ENCODE measurements around the gene NISCH.
"Not testable (repeated sequence)": the region's sequence is repeated elsewhere in the genome, so short reads cannot be mapped to it uniquely, and the experiment has no call there.

Gene NISCH

DNA sequence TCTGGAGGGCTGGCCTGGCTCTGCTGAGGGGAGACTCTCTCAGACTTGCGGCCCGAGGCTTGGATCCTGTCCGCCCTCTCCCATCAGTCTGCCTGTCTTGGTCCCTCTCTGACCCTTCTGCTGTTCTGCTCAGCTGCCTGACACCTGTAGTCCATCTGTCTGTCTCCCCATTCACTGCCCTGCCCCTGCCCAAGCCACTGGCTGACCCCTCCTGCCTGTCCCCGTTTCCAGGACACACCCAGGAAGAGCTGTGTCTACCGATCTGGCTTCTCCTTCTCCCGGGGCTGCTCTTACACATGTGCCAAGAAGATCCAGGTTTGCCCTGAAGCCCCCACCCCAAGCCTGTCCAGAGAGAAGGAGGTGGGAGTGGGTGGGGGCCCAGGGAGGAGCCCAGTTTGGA is 59.8 kb downstream of the NISCH start:
- no peak for DNase-seq

DNA sequence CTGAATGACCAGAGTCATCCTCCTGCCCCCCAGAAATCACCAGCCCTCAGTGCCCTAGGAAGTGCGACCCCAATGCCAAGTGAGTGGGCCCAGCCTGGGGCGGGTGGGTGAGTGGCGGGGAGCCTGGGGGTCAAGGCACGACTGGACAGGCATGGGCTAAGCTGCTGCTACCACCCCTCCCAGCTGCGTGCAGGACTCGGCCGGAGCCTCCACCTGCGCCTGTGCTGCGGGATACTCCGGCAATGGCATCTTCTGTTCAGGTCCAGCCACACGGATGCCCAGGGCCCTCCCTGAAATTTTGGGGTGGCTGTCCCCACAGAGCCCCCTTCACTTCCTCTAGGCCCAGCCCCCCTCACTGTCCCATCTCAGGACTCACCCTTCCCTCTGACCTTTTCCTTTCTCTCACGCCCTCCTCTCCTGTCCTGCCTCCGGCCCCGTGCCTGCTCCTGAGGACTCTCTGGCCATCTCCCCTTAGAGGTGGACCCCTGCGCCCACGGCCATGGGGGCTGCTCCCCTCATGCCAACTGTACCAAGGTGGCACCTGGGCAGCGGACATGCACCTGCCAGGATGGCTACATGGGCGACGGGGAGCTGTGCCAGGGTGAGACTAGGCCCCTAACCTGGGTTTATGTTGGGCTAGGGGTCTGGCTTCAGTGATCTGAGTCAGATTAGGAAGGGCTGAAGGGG is 61.2 kb downstream of the NISCH start:
- no peak for DNase-seq

DNA sequence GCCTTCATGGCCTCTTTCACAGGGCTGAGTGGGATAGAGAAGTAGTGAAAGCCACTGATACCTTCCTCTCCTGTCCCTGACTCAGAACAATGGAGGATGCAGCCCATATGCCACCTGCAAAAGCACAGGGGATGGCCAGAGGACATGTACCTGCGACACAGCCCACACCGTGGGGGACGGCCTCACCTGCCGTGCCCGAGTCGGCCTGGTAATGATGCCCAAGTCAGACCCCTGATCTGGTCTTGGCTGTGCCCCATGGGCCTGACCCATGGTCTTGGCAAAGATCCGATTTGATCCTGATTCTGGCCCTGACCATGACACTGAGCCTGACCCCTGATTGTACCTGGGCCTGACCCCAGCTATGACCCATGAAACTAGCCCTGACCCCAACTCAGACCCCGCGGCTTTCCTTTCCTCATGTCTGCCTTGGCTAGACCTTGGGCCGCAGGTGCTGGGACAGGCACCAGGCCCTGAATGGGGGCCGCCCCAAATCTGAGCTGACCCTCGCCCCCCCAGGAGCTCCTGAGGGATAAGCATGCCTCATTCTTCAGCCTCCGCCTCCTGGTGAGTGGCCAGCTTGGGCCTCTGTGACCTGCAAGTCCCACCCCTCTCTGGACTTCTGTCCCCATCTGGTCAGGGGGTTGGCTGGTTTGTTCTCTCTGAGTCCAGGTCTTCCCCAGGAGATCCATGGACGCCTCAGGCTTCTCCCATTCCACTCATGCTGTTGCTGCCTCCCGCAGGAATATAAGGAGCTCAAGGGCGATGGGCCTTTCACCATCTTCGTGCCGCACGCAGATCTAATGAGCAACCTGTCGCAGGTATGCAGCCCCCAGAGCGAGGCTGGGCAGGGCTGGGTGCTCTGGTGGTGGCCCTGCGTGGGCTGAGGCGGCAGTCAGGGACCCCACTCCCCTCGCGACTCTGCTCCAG is 62.7 kb downstream of the NISCH start:
- no peak for DNase-seq

DNA sequence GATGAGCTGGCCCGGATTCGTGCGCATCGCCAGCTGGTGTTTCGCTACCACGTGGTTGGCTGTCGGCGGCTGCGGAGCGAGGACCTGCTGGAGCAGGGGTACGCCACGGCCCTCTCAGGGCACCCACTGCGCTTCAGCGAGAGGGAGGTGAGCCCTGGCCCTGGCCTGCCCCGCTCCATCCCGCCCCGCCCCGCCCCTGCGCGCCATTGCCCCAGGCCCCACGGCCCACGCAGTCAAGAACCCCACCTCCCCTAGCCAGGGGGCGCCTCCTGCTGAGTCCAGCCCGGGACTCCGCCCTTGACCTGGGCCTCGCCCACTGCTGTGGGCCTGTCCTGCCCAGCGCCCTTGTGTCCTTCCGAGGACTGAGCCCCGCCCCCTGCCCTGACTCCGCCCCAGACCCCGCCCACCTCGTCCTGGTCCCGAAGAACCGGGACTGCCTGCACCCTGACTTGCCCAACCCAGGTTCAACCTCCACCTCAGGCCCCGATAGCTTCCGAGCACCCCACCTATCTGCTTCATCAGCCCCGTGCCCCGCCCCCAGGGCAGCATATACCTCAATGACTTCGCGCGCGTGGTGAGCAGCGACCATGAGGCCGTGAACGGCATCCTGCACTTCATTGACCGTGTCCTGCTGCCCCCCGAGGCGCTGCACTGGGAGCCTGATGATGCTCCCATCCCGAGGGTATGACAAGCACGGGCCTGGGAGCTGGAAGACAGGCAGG is 63.5 kb downstream of the NISCH start:
- no peak for DNase-seq

DNA sequence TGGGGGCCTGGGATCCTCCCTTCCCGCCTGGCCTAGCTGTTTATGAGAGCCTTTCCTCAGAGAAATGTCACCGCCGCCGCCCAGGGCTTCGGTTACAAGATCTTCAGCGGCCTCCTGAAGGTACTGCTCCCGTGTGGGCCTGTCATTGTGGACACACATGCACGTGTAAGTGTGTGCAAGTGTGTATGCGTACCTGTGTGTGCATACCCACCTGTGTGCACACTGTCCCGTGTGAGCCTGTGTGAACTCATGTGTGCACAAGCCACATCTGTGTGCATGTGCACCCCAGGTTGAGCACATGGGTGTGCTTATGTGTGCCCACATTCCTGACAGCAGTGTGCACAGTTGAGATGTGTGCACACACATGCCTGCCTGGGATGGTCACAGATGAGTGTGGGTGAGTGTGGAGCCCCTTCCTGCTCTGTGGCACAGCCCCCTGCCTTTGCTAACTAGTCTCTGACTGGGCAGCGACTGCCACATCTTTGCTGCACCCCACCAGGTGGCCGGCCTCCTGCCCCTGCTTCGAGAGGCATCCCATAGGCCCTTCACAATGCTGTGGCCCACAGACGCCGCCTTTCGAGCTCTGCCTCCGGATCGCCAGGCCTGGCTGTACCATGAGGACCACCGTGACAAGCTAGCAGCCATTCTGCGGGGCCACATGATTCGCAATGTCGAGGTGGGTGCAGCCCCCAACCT is 64.2 kb downstream of the NISCH start:
- DNase-seq, result no peak

DNA sequence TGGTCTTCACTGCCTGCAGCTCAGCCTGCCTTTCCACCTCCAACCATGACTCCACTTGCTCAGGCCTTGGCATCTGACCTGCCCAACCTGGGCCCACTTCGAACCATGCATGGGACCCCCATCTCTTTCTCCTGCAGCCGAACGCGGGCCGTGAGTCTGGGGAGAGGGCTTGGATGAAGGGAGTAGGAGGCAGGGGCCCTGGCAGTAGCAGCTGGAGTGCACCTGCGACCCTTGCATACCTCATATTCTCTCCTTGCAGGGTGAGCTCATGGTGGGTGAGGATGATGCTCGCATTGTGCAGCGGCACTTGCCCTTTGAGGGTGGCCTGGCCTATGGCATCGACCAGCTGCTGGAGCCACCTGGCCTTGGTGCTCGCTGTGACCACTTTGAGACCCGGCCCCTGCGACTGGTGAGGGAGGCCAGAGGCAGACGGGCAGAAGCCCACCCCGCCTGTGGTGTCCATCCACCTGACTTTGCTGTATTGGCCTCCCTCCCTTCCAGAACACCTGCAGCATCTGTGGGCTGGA is 64.8 kb downstream of the NISCH start:
- no peak for DNase-seq

DNA sequence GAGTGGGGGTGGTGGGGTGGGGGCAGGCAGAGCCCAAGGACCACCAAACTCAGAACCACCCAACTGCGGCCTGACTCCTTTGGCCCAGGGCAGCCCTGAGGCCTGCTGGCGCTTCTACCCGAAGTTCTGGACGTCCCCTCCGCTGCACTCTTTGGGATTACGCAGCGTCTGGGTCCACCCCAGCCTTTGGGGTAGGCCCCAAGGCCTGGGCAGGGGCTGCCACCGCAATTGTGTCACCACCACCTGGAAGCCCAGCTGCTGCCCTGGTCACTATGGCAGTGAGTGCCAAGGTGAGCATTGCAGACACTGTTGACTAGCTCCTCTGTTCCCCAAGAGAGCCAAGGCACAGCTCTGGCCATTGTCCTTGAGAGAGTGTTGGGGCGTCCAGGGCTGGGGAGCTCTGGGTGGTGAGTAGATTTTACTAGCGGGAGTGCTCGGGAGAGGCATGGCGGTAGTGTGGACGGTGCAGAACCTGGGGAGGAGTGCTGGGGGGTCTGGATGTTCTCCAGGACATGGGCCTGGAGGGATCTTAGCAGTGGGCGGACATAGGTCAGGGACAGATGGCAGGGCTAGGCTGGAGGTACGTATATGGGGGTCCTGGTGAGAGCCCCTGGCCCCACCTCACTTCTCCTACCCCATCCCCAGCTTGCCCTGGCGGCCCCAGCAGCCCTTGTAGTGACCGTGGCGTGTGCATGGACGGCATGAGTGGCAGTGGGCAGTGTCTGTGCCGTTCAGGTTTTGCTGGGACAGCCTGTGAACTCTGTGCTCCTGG is 65.5 kb downstream of the NISCH start:
- no peak for DNase-seq

DNA sequence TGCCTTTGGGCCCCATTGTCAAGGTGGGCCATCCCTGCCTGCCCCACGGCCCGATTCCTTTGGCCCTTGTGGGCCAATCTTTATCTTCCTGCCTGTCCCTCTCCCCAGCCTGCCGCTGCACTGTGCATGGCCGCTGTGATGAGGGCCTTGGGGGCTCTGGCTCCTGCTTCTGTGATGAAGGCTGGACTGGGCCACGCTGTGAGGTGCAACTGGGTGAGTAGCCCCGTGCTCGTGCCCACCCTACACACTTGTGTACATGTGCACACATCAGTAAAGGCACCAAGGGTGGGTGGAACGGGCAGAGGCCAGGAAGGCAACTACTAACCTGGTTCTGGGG is 66.1 kb downstream of the NISCH start:
- no peak for DNase-seq

DNA sequence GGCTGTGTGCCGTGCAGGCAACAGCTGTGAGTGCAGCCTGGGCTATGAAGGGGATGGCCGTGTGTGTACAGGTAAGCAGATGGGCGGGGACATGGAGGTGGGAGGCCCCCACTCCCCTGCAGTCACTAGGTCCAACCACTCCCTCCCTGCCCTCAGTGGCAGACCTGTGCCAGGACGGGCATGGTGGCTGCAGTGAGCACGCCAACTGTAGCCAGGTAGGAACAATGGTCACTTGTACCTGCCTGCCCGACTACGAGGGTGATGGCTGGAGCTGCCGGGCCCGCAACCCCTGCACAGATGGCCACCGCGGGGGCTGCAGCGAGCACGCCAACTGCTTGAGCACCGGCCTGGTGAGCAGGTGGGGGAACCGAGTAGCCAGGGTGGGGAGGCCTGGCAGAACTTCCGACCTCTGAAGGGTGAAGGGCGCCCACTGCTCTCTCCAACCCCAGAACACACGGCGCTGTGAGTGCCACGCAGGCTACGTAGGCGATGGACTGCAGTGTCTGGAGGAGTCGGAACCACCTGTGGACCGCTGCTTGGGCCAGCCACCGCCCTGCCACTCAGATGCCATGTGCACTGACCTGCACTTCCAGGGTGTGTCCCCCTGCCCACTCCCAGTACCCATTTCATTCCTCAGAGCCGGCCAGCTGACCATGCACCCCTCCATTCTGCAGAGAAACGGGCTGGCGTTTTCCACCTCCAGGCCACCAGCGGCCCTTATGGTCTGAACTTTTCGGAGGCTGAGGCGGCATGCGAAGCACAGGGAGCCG is 66.7 kb downstream of the NISCH start:
- DNase-seq, result no peak

DNA sequence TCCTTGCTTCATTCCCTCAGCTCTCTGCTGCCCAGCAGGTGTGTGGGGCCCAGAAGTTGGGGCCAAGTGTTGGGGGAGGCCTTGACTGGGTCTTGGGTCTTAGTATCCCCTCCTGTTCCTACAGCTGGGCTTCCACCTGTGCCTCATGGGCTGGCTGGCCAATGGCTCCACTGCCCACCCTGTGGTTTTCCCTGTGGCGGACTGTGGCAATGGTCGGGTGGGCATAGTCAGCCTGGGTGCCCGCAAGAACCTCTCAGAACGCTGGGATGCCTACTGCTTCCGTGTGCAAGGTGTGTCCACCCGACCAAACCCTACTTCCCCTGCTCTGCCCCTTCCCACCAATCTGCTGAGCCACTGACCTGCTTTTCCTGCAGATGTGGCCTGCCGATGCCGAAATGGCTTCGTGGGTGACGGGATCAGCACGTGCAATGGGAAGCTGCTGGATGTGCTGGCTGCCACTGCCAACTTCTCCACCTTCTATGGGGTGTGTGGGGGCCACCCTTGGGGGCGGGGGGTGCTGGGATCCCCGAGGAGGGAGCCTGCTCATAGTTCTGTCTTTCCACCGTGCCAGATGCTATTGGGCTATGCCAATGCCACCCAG is 67.3 kb downstream of the NISCH start:
- DNase-seq, result no peak

DNA sequence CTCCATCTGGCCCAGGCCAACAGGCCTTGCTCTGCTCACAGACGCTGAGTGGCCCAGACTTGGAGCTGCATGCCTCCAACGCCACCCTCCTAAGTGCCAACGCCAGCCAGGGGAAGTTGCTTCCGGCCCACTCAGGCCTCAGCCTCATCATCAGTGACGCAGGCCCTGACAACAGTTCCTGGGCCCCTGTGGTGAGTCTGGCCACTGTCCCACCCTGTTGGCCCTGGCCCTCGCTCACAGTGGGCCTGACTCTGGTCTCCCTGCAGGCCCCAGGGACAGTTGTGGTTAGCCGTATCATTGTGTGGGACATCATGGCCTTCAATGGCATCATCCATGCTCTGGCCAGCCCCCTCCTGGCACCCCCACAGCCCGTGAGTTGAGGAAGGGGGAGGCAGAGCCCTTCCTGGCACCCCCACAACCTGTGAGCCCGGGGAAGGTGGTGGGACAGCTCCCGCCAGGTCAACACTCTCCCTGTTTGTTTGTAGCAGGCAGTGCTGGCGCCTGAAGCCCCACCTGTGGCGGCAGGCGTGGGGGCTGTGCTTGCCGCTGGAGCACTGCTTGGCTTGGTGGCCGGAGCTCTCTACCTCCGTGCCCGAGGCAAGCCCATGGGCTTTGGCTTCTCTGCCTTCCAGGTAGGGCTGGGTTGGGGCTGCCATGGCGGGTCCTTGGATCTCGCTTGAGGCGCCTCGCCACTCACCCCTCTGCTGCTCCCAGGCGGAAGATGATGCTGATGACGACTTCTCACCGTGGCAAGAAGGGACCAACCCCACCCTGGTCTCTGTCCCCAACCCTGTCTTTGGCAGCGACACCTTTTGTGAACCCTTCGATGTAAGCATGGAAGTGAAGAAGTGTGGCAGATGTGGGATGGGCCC is 68.2 kb downstream of the NISCH start:
- no peak for DNase-seq

DNA sequence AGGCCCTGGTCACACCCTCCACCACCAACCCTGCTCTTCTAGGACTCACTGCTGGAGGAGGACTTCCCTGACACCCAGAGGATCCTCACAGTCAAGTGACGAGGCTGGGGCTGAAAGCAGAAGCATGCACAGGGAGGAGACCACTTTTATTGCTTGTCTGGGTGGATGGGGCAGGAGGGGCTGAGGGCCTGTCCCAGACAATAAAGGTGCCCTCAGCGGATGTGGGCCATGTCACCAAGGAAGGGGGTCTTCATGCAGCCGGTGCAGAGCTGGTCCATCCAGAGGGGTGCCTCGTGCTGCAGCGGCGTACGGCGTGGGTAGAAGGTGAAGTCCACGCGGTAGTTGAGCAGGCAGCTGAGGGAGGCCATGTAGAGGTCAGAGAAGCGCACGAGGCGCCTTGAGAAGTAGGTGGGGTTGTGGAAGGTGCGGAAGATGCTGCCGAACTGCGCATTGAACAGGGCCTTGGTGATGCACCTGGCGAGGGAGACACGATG is 68.9 kb downstream of the NISCH start:
- no peak for DNase-seq

DNA sequence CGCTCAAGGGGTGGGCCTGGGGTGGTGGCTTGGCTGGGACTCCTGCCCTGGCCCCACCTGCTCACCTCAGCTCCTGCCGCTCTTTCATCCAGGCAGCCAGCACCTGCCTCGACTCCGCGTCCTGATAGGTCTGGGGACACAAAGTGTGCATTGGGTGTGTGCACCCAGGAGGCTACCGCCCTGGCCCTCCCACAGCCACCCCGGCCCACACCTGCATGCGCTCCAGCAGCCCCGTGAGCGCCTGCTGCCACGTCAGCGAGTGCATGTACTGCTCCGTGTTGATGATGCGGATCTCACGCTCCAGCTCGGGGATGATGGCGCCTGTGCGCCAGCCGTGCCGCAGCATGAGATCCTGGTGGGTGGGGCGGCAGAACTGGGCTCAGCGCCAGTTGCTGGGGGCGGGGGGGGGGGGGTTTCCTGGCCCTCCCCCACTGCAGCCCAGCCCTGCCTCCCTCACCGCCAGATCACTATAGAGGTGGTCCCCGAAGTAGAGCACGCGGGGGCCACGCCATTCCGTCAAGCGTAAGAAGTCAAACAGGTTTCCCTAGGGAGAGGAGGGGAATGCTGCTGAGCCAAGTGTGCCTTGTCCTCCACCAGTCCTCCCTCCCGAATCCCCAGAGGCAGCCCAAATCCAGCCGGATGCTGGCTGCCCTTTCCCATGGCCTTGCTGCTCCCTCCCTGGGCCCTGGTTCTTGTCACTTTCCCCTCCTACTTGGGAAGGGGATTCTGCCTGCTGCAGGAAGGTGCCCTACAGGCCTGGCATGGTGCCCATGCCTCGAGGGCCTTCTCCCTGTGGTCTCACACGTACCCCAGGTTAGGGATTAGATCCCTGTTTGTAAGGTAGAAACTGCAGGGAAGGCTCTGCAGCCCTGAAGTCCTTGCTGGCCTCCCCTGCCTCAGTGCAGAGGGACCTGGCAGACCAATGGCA is 69.6 kb downstream of the NISCH start:
- no peak for DNase-seq

DNA sequence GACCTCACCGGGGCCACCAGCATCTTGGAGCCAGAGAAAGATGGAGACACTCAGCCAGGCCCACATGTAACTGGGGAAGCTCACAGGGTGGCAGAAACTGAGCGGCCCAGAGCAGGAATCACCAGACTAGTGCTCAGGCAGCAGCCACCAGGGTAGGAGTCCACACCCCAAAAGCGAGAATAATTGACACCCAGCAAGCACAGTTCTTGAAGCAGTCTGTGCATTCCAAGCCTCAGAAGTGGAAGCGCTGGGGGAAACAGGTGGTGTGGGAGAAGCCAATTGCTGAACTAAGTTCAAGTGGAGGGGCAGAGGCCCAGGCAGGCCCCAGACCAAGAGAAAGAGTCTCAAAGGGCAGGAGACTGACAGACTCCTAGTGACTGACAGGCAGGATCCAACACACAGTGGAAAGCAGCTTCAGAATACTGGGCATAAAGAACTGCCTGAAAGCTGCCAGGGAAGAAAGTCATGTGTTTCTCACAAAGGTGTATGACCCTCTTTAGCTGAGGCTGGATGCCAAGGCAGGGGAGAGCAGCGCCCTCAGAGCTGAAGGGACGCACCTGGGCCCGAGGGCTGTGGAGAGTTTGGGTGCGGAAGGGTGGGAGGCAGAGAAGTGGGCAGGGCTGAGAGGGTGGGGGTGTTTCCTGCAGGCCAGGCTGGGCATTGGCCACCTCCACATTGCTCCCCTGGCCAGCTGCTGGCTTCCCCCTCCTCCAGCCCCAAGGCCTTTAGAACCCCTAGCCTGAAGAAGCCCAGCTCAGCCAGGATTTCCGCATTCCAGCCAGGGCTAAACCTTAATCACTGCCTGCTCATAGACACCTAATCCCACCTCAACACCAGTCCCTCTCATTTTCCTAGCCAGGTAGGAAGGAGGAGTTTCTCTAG is 70.5 kb downstream of the NISCH start:
- DNase-seq, result no peak

DNA sequence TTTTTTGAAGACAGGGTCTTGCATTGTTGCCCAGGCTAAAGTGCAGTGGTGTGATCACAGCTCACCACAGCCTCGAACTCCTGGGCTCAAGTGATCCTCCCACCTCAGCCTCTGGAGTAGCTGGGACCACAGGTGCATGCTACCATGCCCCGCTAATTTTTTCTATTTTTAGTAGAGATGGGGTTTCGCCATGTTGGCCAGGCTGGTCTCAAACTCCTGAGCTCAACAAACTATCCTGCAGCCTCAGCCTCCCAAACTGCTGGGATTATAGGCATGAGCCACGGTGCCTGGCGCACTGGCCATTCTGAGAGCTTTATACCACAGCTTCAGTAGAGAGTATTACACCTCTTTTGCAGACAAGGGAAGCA is 71.3 kb downstream of the NISCH start:
- not testable (repeated sequence) for DNase-seq

DNA sequence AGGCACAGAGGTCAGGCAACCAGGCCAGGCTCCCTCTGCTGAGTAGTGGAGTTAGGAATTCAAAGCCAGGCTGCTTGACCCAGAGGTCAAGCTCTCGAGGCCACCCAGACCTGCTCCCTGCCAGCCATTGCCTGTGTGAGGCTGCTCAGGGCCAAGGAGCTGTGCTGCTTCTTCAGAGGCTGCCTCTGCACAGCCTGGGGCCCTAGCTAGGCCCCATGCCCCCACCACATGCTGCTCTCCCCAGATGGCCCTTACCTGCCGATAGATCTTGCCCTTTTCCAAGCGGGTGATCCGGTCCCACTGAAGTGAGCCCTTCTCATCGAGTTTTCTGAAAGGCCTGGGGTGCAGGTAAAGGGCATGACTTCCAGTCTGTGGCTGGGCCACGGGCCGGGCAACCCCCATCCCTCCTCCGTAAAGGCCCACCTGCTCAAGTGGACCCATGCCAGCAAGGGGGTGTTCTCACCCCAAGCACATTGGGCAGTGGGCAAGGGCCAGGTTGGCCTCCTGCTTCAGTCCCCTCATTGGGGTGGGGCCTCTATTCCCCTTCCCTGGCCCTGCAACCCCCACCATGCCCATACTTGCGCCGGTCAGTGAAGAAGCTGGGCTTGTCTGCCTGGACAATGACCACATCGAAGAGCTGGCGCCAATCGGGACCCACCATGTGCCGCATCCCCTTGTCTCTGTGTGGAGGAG is 71.8 kb downstream of the NISCH start:
- DNase-seq, result no peak
